Measurements from ENCODE around the gene OR51A2. TPM values are rescaled to one million over a fixed set of nuclear protein-coding genes. Genes with fewer than 3 reads are reported as not detected.
"Not testable (repeated sequence)": the region's sequence is repeated elsewhere in the genome, so short reads cannot be mapped to it uniquely, and the experiment has no call there.

OR51A2 gene
- total RNA-seq = not detected

- H3K27ac Mint-ChIP-seq; intact Hi-C loops (cut with micrococcal nuclease); H3K4me3 Mint-ChIP-seq; H3K4me1 Mint-ChIP-seq (ENCODE audit: low read depth); H3K9me3 Mint-ChIP-seq; ATAC-seq; H3K27me3 Mint-ChIP-seq; DNase-seq; POLR2A ChIA-PET; CTCF ChIA-PET; H3K36me3 Mint-ChIP-seq (ENCODE audit: low read depth): not testable (repeated sequence)
These were observed at the start of gene OR51A2 for GRCh38 chr11:4955613-4956012. Gene OR51A2 (minus strand): TSS chr11:4955713. CDS start chr11:4955713, 0 bp downstream.

- intact Hi-C loops (cut with micrococcal nuclease) = loop anchor here (5.0 kb wide), 1 partner anchor 367 kb away; the partner anchor contains the start of gene OR51D1
- H3K27ac Mint-ChIP-seq = no peak overlapping the region
- DNase-seq = peak; percentile 59
- H3K4me1 Mint-ChIP-seq (ENCODE audit: low read depth) = no peaks in the 10 kb centered on the region
- H3K27me3 Mint-ChIP-seq = peaks cover 6% of the 10 kb centered on the region
- no peak overlapping the region for H3K4me3 Mint-ChIP-seq
- no peaks in the 10 kb centered on the region for H3K36me3 Mint-ChIP-seq (ENCODE audit: low read depth)
- TF ChIP-seq CTCF (IDR thresholded peaks at IDR 0.05) = peak; percentile 22
- no peak for ATAC-seq
- CTCF ChIA-PET = interaction anchor here (1.4 to 1.8 kb wide), 3 partner anchors 368 to 379 kb away, joined by 4 to 6 read pairs (median 4); partner anchors contain the start of gene OR51D1
- POLR2A ChIA-PET = no interaction called here
- no peaks in the 10 kb centered on the region for H3K9me3 Mint-ChIP-seq
These were observed 49.1 kb upstream of the OR51A2 start for GRCh38 chr11:5004424-5005274.

GRCh38 chr11:4994551-4994950, 39.0 kb upstream of the OR51A2 start, which contains the start of gene OR51L1:
Gene OR51L1 (plus strand): TSS chr11:4994851. CDS start chr11:4998983, 4,132 bp downstream.
- no peak for TF ChIP-seq CTCF (IDR thresholded peaks at IDR 0.05)
- ChIA-PET CTCF (no interaction called here), POLR2A (no interaction called here)
- no peak for ATAC-seq
- Mint-ChIP-seq H3K27me3 (no peaks in the 10 kb centered on the region), H3K9me3 (no peaks in the 10 kb centered on the region), H3K4me3 (no peak within 1 kb of the TSS), H3K36me3 (ENCODE audit: low read depth) (no peaks in the 10 kb centered on the region), H3K4me1 (ENCODE audit: low read depth) (no peaks in the 10 kb centered on the region), H3K27ac (no peak within 1 kb of the TSS)
- DNase-seq = no peak
- intact Hi-C loops (cut with micrococcal nuclease) = no loop called here

GRCh38 chr11:4991060-4991459, 35.5 kb upstream of the OR51A2 start:
- H3K27ac Mint-ChIP-seq = no peak overlapping the region

GRCh38 chr11:4983841-4984240, 28.3 kb upstream of the OR51A2 start:
- Mint-ChIP-seq H3K9me3 (no peaks in the 10 kb centered on the region), H3K27ac (no peak overlapping the region), H3K27me3 (no peaks in the 10 kb centered on the region), H3K4me1 (ENCODE audit: low read depth) (no peaks in the 10 kb centered on the region), H3K4me3 (no peak overlapping the region), H3K36me3 (ENCODE audit: low read depth) (no peaks in the 10 kb centered on the region)
- ATAC-seq = no peak
- ChIA-PET CTCF (no interaction called here), POLR2A (no interaction called here)
- intact Hi-C loops (cut with micrococcal nuclease) = no loop called here
- TF ChIP-seq CTCF (IDR thresholded peaks at IDR 0.05) = no peak
- DNase-seq = no peak

More at GRCh38 chr11:4991060-4991459, 35.5 kb upstream of the OR51A2 start:
- no peak for TF ChIP-seq CTCF (IDR thresholded peaks at IDR 0.05)
- no peak overlapping the region for H3K4me3 Mint-ChIP-seq
- ATAC-seq = no peak
- POLR2A ChIA-PET = no interaction called here
- no peaks in the 10 kb centered on the region for H3K27me3 Mint-ChIP-seq
- CTCF ChIA-PET = interaction anchor here (1.5 kb wide), 1 partner anchor 364 kb away, joined by 4 read pairs; no protein-coding TSS in a partner anchor
- H3K4me1 Mint-ChIP-seq (ENCODE audit: low read depth) = no peaks in the 10 kb centered on the region
- no peak for DNase-seq
- H3K36me3 Mint-ChIP-seq (ENCODE audit: low read depth) = no peaks in the 10 kb centered on the region
- intact Hi-C loops (cut with micrococcal nuclease) = no loop called here
- no peaks in the 10 kb centered on the region for H3K9me3 Mint-ChIP-seq
